PC-9 (cell line): ENCODE results near the gene PIH1D1. TPM values are rescaled to one million over a fixed set of nuclear protein-coding genes. Genes with fewer than 3 reads are reported as not detected.

ENCODE experiments used
- BruUV-seq: library from RNA; stranded (reverse); fragments of 400-500 nt; replicated peaks from 2 replicates; lab custom pipeline; 2021; lab: Mats Ljungman, UMichigan
- CTCF ChIA-PET: fragments of 300-600 bp; sonication (Branson Sonifier 250); formaldehyde crosslinking; loops from one replicate; lab custom pipeline; 2022; ENCODE audit warnings: antibody characterized with exemption; lab: Charles Lee
- POLR2A ChIA-PET: fragments of 300-600 bp; sonication (Branson Sonifier 250); formaldehyde crosslinking; loops from one replicate; lab custom pipeline; 2022; ENCODE audit warnings: antibody characterized with exemption; ENCODE audit not compliant: unreplicated experiment; lab: Charles Lee
- DNase-seq, 2 experiments: peaks; one replicate each; pipeline versions ENCODE4 v3.0.0 to v3.0.0-alpha.2; 2015 to 2022; ENCODE audit warnings: mixed read lengths in 1 of 2
- H2AFZ ChIP-seq: fragments of 200-600 bp; sonication (generic); 2 replicates; pipeline ENCODE4 v1.8.1; 2017; ENCODE audit warnings: antibody characterized with exemption
- H3F3A ChIP-seq: fragments of 200-600 bp; sonication (generic); 2 replicates; pipeline ENCODE4 v1.8.1; 2017; ENCODE audit warnings: antibody characterized with exemption, mild to moderate bottlenecking, low read depth; ENCODE audit not compliant: insufficient read depth
- H3K27ac ChIP-seq: fragments of 200-600 bp; sonication (generic); 2 replicates; pipeline ENCODE4 v1.6.1; 2016; ENCODE audit warnings: mixed run types
- H3K27me3 ChIP-seq: fragments of 200-600 bp; sonication (generic); 2 replicates; pipeline ENCODE4 v1.6.1; 2016; ENCODE audit warnings: low read depth, mixed run types; ENCODE audit not compliant: insufficient read depth
- H3K36me3 ChIP-seq: fragments of 200-600 bp; sonication (generic); 2 replicates; pipeline ENCODE4 v1.6.1; 2016; ENCODE audit warnings: low read depth, mixed run types
- H3K4me1 ChIP-seq: fragments of 200-600 bp; sonication (generic); replicated peaks from 2 replicates; pipeline ENCODE4 v1.6.1; 2016; ENCODE audit warnings: mixed run types; ENCODE audit not compliant: insufficient read depth
- H3K4me2 ChIP-seq: fragments of 200-600 bp; sonication (generic); 2 replicates; pipeline ENCODE4 v1.6.1; 2017; ENCODE audit warnings: mixed run types
- H3K4me3 ChIP-seq: fragments of 200-600 bp; sonication (generic); 2 replicates; pipeline ENCODE4 v1.6.1; 2016; ENCODE audit warnings: mixed run types
- H3K79me2 ChIP-seq: fragments of 200-600 bp; sonication (generic); 2 replicates; pipeline ENCODE4 v1.6.1; 2017; ENCODE audit warnings: low read depth, mixed run types
- H3K9me2 ChIP-seq: fragments of 200-600 bp; sonication (generic); 2 replicates; pipeline ENCODE4 v1.8.1; 2017; ENCODE audit warnings: mild to moderate bottlenecking; ENCODE audit not compliant: insufficient read depth
- H3K9me3 ChIP-seq: fragments of 200-600 bp; sonication (generic); 2 replicates; pipeline ENCODE4 v1.8.1; 2016; ENCODE audit warnings: low read depth; ENCODE audit not compliant: insufficient read depth
- H4K20me1 ChIP-seq: fragments of 200-600 bp; sonication (generic); 2 replicates; pipeline ENCODE4 v1.8.1; 2017; ENCODE audit not compliant: insufficient read depth
- EZH2 ChIP-seq: fragments of 200-600 bp; sonication (generic); IDR thresholded peaks from 2 replicates; pipeline ENCODE4 v1.8.0; 2017; ENCODE audit warnings: antibody characterized with exemption, low read depth
- intact Hi-C: fragments of 100-400 bp; cut with micrococcal nuclease; formaldehyde crosslinking; loops from one replicate; pipeline ENCODE4 v1.10.0; 2022; ENCODE audit not compliant: unreplicated experiment
- total RNA-seq: library from RNA; stranded (reverse); gene quantifications from 2 replicates; pipeline ENCODE4 v1.2.3, GENCODE V29; 2021
- TF ChIP-seq, protein P1 (sequence below): fragments of 200-600 bp; sonication (generic); conservative IDR thresholded peaks from 2 replicates; pipeline ENCODE4 v1.6.1; 2017; ENCODE audit warnings: mixed run types, antibody characterized with exemption, mild to moderate bottlenecking, moderate library complexity

Gene PIH1D1
- total RNA-seq, 1 experiment from 2014 or later, result 156 TPM

DNA sequence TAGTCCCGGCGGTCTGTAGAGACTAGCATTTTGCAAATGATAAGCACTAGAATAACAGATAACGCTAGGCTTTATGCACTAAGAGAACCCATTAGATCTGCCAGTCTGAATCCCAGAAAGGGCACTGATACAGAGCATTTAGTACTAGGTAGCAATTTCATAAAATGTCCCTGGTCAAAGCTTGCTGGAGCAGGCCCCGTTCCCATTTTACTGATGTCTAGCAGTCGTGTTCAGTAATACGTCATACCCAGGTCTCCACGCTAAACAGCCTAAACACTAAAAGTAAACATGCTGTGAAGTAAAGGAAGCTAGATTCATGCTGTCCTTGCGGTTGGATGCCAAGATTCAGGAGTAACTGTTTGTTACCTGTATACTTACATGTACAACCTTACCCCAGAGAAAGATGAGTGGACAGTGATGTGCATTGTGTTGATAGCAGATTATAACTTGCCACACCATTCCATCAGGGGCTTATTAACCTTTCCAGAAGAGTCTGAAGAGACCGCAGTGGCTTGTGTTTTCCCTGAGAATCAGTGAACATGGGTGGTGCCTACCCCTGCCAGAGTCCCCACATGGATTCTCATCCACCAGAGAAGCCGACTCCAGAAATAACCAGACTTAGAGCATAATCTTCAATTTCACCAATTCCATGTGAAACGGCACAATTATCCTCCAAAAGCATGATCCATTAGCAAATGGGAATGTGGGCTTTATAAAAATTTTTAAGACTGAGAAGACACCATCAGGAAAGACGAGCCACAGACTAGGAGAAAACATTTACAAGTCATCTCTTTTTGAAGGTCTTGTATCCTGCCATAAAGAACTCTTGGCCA, 41.2 kb upstream of the PIH1D1 start:
- BruUV-seq, result no TSS peak
- TF ChIP-seq, protein P1, sequence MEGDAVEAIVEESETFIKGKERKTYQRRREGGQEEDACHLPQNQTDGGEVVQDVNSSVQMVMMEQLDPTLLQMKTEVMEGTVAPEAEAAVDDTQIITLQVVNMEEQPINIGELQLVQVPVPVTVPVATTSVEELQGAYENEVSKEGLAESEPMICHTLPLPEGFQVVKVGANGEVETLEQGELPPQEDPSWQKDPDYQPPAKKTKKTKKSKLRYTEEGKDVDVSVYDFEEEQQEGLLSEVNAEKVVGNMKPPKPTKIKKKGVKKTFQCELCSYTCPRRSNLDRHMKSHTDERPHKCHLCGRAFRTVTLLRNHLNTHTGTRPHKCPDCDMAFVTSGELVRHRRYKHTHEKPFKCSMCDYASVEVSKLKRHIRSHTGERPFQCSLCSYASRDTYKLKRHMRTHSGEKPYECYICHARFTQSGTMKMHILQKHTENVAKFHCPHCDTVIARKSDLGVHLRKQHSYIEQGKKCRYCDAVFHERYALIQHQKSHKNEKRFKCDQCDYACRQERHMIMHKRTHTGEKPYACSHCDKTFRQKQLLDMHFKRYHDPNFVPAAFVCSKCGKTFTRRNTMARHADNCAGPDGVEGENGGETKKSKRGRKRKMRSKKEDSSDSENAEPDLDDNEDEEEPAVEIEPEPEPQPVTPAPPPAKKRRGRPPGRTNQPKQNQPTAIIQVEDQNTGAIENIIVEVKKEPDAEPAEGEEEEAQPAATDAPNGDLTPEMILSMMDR, result no peak
- TF ChIP-seq EZH2, result no peak
- intact Hi-C loops, result no loop called here
- Histone ChIP-seq H4K20me1 (peaks cover 57% of the 10 kb centered on the region), H3K4me1 (peaks cover 23% of the 10 kb centered on the region), H3K9me3 (no peaks in the 10 kb centered on the region), H3K9me2 (no peaks in the 10 kb centered on the region), H3K79me2 (peaks cover 64% of the 10 kb centered on the region), H3K27ac (peak overlapping the region; percentile 39), H3K4me3 (no peak overlapping the region), H3K4me2 (no peak overlapping the region), H3K27me3 (no peaks in the 10 kb centered on the region), H3K36me3 (peaks cover 61% of the 10 kb centered on the region), H3F3A (peaks cover 93% of the 10 kb centered on the region), H2AFZ (no peak overlapping the region)
- ChIA-PET CTCF (no interaction called here), POLR2A (interaction anchor here (0.5 to 0.6 kb wide), 2 partner anchors 180 to 376 kb away, joined by 3 to 4 read pairs; no protein-coding TSS in a partner anchor)
- peak in 1 of 2 experiments; percentile 74 for DNase-seq

GRCh38 chr19:49491804-49492572, 40.4 kb upstream of the PIH1D1 start:
- Histone ChIP-seq H3K9me2 (no peaks in the 10 kb centered on the region), H3K27ac (0 out of 2 replicates have a peak overlapping the region, but pooled peaks have one; percentile 39), H3F3A (peaks cover 87% of the 10 kb centered on the region), H4K20me1 (peaks cover 52% of the 10 kb centered on the region), H3K79me2 (peaks cover 60% of the 10 kb centered on the region), H3K9me3 (no peaks in the 10 kb centered on the region), H3K36me3 (peaks cover 55% of the 10 kb centered on the region), H3K4me3 (no peak overlapping the region), H3K4me1 (peaks cover 18% of the 10 kb centered on the region), H3K27me3 (no peaks in the 10 kb centered on the region), H3K4me2 (no peak overlapping the region), H2AFZ (no peak overlapping the region)
- DNase-seq, result no peak
- POLR2A ChIA-PET, result interaction anchor here (0.5 to 0.6 kb wide), 2 partner anchors 181 to 377 kb away, joined by 3 to 4 read pairs; no protein-coding TSS in a partner anchor
- CTCF ChIA-PET, result no interaction called here
- no peak for TF ChIP-seq EZH2
- TF ChIP-seq, protein P1, result no peak; the same call in 1 of the 2 replicates
- BruUV-seq, result no TSS peak
- intact Hi-C loops, result no loop called here

DNA sequence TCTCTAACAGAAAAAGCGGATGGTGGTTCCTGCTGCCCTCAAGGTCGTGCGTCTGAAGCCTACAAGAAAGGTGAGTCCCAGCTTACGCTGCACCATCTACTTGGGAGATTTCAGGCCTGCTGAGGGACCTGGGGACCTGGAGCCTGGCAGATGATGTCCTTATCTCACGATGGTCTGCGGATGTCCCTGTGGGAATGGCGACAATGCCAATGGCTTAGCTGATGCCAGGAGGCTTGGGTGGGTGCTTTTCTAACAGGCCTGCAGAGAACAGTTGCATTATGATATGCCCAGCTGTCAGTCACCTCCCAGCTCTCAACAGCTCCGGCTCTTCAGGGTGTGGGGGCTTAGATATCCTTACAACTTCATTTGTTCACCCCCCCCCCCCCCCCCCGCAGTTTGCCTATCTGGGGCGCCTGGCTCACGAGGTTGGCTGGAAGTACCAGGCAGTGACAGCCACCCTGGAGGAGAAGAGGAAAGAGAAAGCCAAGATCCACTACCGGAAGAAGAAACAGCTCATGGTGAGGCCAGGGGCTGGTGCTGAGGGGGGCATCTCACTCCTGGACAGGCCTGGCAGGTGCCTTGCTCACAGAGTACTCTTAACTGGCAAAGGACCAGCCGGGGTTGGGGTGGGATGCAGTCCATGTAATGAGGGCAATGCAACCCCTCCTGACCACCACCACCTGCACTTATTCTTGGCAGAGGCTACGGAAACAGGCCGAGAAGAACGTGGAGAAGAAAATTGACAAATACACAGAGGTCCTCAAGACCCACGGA, 39.6 kb upstream of the PIH1D1 start:
- H3K9me3 ChIP-seq, result no peaks in the 10 kb centered on the region
- no peaks in the 10 kb centered on the region for H3K27me3 ChIP-seq
- no peak for TF ChIP-seq EZH2
- TF ChIP-seq, protein P1, result no peak
- peak overlapping the region; percentile 91 for H3K27ac ChIP-seq
- ChIA-PET CTCF (no interaction called here), POLR2A (no interaction called here)
- 0 out of 2 replicates have a peak overlapping the region, but pooled peaks have one; percentile 95 for H3K4me2 ChIP-seq
- H3K36me3 ChIP-seq, result peaks cover 51% of the 10 kb centered on the region
- H2AFZ ChIP-seq, result no peak overlapping the region
- intact Hi-C loops, result no loop called here
- H3K4me1 ChIP-seq, result peaks cover 23% of the 10 kb centered on the region
- H4K20me1 ChIP-seq, result peaks cover 52% of the 10 kb centered on the region
- H3F3A ChIP-seq, result peaks cover 83% of the 10 kb centered on the region
- DNase-seq, result no peak
- peaks cover 58% of the 10 kb centered on the region for H3K79me2 ChIP-seq
- no TSS peak for BruUV-seq
- no peak overlapping the region for H3K4me3 ChIP-seq
- no peaks in the 10 kb centered on the region for H3K9me2 ChIP-seq
